ENCODE results near the gene WEE2.
A peak's percentile ranks its signal among the peaks of the same experiment; 100 is the strongest.

The WEE2 gene

DNA sequence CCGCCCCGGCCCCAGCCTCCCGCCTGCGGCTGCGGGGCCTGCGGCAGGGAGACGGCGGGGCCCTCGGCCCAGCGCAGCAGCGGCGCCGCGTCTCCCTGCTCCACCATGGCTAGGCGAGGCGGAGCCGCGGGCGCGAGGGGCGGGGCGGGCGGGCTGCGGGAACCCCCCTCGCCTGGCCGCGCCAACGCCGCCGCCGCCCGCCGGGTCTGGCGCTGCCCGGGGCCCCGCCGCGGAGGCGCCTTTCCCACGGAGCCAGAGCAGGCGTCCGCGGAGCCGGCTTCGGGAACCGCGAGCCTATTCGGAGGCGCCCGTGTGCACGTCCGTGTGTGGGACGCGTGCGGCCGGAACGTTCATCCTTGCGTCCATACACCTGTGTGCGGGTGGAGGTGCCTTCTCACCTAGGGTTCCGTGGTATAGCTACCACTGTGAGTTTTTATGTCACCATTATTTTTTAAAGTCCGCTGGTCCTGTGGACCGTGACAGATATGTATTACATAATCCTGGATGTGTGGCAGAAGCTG is 6.0 kb upstream of the WEE2 start, which contains the start of gene DENND11:
TSS of gene DENND11 (minus strand) at position 120 of the 521 bp plus-strand sequence. CDS start at position 107, 13 bp downstream.
- TF ChIP-seq, protein P1, sequence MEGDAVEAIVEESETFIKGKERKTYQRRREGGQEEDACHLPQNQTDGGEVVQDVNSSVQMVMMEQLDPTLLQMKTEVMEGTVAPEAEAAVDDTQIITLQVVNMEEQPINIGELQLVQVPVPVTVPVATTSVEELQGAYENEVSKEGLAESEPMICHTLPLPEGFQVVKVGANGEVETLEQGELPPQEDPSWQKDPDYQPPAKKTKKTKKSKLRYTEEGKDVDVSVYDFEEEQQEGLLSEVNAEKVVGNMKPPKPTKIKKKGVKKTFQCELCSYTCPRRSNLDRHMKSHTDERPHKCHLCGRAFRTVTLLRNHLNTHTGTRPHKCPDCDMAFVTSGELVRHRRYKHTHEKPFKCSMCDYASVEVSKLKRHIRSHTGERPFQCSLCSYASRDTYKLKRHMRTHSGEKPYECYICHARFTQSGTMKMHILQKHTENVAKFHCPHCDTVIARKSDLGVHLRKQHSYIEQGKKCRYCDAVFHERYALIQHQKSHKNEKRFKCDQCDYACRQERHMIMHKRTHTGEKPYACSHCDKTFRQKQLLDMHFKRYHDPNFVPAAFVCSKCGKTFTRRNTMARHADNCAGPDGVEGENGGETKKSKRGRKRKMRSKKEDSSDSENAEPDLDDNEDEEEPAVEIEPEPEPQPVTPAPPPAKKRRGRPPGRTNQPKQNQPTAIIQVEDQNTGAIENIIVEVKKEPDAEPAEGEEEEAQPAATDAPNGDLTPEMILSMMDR (IDR thresholded peaks at IDR 0.05; ENCODE audit: insufficient read depth, low read depth, low read length, missing control alignments), result no peak
- peak within 1 kb of the TSS; percentile 58 for H3K4me3 ChIP-seq (ENCODE audit: low read length)
- DNase-seq (ENCODE audit: low read depth), result peak; percentile 64

DNA sequence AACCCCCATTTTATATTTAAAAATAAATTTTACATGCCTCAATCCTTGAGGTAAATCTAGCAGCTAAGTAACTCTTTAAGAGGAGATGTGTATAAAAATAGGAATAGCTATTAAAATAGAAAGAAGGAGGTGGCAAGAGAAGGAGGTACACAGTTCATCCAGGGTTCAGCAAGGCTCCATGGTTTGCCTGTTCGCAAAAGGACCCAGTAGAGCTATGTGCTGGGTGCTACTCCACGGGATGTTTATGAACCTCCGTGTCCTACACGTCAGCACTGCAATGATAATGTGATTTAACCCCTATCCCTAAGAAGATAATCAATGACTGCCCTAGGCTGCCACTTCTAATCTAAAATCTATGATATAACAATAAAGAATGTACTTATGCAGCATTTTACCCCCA is 5.3 kb upstream of the WEE2 start:
- H3K4me3 ChIP-seq (ENCODE audit: low read length), result peak overlapping the region; percentile 58
- TF ChIP-seq, protein P1 (IDR thresholded peaks at IDR 0.05; ENCODE audit: insufficient read depth, low read depth, low read length, missing control alignments), result no peak
- DNase-seq (ENCODE audit: low read depth), result no peak

DNA sequence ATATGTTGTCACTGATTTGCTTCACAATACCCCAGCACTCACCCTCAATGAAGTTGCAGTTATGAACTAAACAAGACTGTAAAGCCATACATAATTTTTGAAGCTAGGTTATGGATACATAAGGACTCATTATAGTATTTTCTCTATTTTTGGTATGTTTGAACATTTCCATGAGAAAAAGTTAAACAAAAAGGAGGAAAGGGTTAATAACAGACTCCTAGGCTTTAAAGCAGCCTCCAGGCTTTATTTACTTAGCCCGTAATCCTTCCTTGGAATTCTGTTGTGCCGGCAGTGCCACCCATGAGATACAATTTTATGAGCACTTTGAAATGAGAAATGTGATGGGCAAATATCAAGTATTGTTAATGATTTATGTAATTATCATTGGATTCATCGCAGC is 4.0 kb upstream of the WEE2 start:
- no peak for DNase-seq (ENCODE audit: low read depth)
- no peak overlapping the region for H3K4me3 ChIP-seq (ENCODE audit: low read length)
- TF ChIP-seq, protein P1 (IDR thresholded peaks at IDR 0.05; ENCODE audit: insufficient read depth, low read depth, low read length, missing control alignments), result no peak

DNA sequence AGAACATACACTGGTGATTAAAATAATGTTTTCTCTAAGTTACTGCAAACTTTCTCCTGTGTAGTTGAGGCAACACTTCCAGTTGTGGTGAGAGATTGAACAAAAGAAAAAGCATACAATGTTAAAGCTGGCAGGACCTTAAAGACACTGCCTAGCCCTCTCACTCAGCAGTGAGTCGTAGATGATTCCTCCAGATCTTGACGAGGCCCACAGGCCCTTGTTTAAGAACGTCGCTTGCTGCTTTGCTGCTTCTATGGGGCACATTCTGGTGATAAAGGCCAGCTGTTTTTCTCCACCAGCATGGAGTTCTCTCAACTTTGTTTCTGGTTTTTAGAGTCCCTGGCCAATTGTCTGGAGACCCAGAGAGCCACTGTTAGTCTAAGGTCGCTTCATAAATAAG is 3.4 kb upstream of the WEE2 start:
- TF ChIP-seq, protein P1 (IDR thresholded peaks at IDR 0.05; ENCODE audit: insufficient read depth, low read depth, low read length, missing control alignments), result no peak
- H3K4me3 ChIP-seq (ENCODE audit: low read length), result no peak overlapping the region
- peak; percentile 65 for DNase-seq (ENCODE audit: low read depth)

DNA sequence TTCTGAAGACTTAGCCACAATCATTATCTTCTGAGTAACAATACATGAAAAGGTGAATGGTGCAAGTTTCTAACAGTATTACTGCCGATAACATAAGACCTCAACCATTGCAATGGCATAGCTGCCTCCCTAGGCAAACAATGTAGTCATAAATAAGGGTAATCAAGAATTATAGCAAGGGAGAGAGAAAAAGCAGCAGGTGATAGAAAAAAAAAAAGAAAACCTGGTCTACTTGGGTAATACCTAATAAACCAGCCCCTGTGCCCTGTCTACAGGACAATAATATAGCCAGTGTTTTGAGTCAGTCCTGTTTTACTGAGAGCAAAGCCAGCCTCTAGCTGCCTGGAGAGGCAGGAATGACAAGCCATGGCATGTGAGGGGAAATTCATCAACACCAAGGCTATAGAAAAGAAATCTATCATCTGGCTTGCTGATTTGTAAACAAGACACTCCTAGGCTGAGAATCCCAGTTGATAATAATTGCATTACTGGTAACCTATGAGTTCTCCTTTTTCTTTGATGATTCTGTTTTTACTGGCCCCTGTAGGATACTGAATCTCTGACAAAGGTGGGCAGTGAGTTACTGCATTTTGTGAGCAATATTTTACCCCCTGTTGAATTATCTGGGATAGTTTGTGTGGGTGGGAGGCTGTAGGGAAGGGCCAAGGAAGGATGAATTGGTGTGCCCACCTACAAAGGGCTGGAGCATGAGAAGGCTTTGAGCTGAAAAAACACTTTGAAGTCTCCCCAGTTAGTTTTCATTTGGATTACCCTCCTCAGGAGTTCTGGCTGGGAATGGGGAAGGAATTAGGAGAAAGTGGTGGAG is 1.7 kb upstream of the WEE2 start:
- H3K4me3 ChIP-seq (ENCODE audit: low read length), result no peak overlapping the region
- DNase-seq (ENCODE audit: low read depth), result peak; percentile 90
- TF ChIP-seq, protein P1 (IDR thresholded peaks at IDR 0.05; ENCODE audit: insufficient read depth, low read depth, low read length, missing control alignments), result no peak

DNA sequence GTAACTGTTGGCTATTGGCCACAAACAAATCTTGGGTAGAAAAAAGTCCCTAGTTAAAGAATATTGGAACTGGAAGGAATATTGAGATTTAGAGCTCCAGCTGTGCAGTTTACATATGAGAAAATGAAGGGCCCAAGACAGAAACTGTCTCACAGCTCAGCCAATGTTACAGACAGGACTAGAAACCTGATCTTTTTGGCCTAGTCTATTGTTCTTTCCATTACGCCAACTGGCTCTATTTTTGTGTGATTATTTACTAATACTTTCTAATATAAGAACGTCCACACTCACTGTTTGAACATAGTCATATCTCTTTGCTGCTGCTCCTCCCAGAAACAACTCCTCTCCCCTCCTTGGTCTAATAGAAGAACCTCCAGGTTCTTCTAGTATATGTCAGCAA is 1.2 kb downstream of the WEE2 start:
- TF ChIP-seq, protein P1 (IDR thresholded peaks at IDR 0.05; ENCODE audit: insufficient read depth, low read depth, low read length, missing control alignments), result no peak
- no peak for DNase-seq (ENCODE audit: low read depth)
- H3K4me3 ChIP-seq (ENCODE audit: low read length), result no peak overlapping the region
